ENCODE results near the gene MCOLN1.

- no peak for TF ChIP-seq CTCF (IDR thresholded peaks at IDR 0.05; ENCODE audit: control extremely low read depth in 1 of 3, insufficient read depth in 1 of 3, low read depth in 1 of 3, low read length in 3 of 3)
- TF ChIP-seq EZH2 (IDR thresholded peaks at IDR 0.05; ENCODE audit: low read depth, low read length, severe bottlenecking), result no peak
- no peak for TF ChIP-seq POLR2A (IDR thresholded peaks at IDR 0.05; ENCODE audit: control extremely low read depth in 1 of 2, low read depth in 2 of 2, low read length in 2 of 2)
Measured at GRCh38 chr19:7564866-7565265, 42.4 kb downstream of the MCOLN1 start.
